K562 (cell line): ENCODE data around the gene RAB3GAP2. TPM values are rescaled to one million over a fixed set of nuclear protein-coding genes. Genes with fewer than 3 reads are reported as not detected.

Experiments used
- ATAC-seq: fragments of 200-7000 bp; cut with Tn5 transposase; 3 replicates; pipeline ENCODE4 v1.9.1; 2020; ENCODE audit warnings: moderate library complexity
- BruUV-seq: library from RNA; stranded (reverse); fragments of 400-500 nt; replicated peaks from 2 replicates; lab custom pipeline; 2021; lab: Mats Ljungman, UMichigan
- CTCF ChIA-PET: fragments of 300-600 bp; formaldehyde crosslinking; extraction: SDS; loops from one replicate; lab custom pipeline; 2021; ENCODE audit warnings: low intra/inter-chr PET ratio; lab: Yijun Ruan, JAX
- POLR2A ChIA-PET: fragments of 300-600, 350-650 bp; sonication (Branson Sonifier 250); formaldehyde crosslinking; extraction: SDS; loops from one replicate; lab custom pipeline; 2021; ENCODE audit warnings: antibody characterized with exemption, inconsistent platforms; lab: Yijun Ruan, JAX
- DNase-seq, 4 experiments: peaks; one replicate each; pipeline versions ENCODE4 v3.0.0 to v3.0.0-alpha.2; 2011 to 2018; ENCODE audit warnings: low spot score in 3 of 4, mixed read lengths in 3 of 4; ENCODE audit errors: extremely low read depth in 1 of 4
- FAIRE-seq: peaks from 2 replicates; lab custom pipeline; 2011; peaks lifted over from hg19 to GRCh38; lab: Jason Lieb, UNC
- H2AFZ ChIP-seq: 2 replicates; pipeline ENCODE4 v1.6.0; 2011; ENCODE audit warnings: low read depth, low read length, control low read depth, inconsistent platforms
- H3K27ac ChIP-seq: fragments of 200-600 bp; 3 replicates; pipeline ENCODE4 v1.8.0; 2011; ENCODE audit warnings: low read depth, mild to moderate bottlenecking, control low read depth, inconsistent platforms, low read length, moderate library complexity, mixed read lengths; ENCODE audit errors: extremely low read depth
- H3K27me3 ChIP-seq, 2 experiments: fragments of 300-600 bp in 1 of 2; 2 replicates in 1 of 2; 3 replicates in 1 of 2; pipeline versions ENCODE4 v1.6.0 to v1.8.0; 2011; ENCODE audit warnings: inconsistent platforms in 2 of 2, low read length in 2 of 2, mild to moderate bottlenecking in 1 of 2, mixed read lengths in 1 of 2, moderate library complexity in 1 of 2; ENCODE audit not compliant: control insufficient read depth in 2 of 2, insufficient read depth in 2 of 2
- H3K36me3 ChIP-seq: fragments of 300-600 bp; 3 replicates; pipeline ENCODE4 v1.8.0; 2011; ENCODE audit warnings: mild to moderate bottlenecking, low read length, inconsistent platforms; ENCODE audit not compliant: control insufficient read depth, insufficient read depth
- H3K4me1 ChIP-seq, 2 experiments: fragments of 200-600 bp in 1 of 2; replicated peaks in 1 of 2; 2 replicates in 1 of 2; 3 replicates in 1 of 2; pipeline versions ENCODE4 v1.5.1 to v1.8.0; 2011; ENCODE audit warnings: inconsistent platforms in 2 of 2, low read length in 2 of 2, mild to moderate bottlenecking in 1 of 2, mixed read lengths in 1 of 2, moderate library complexity in 1 of 2; ENCODE audit not compliant: control insufficient read depth in 2 of 2, insufficient read depth in 2 of 2
- H3K4me2 ChIP-seq: 2 replicates; pipeline ENCODE4 v1.6.1; 2011; ENCODE audit warnings: low read length, control low read depth, inconsistent platforms, mixed read lengths; ENCODE audit not compliant: insufficient read depth
- H3K4me3 ChIP-seq: fragments of 200-600 bp; sonication (generic), shearing (Covaris generic); 2 replicates; pipeline ENCODE4 v1.5.1; 2016; ENCODE audit warnings: control low read depth, inconsistent platforms
- H3K79me2 ChIP-seq: fragments of 200-600 bp; 3 replicates; pipeline ENCODE4 v1.8.0; 2011; ENCODE audit warnings: low read length, inconsistent platforms; ENCODE audit not compliant: control insufficient read depth, insufficient read depth
- H3K9ac ChIP-seq, 2 experiments: 2 replicates each; pipeline versions ENCODE4 v1.6.0 to v1.6.1; 2011; ENCODE audit warnings: low read depth in 2 of 2, low read length in 2 of 2, control low read depth in 1 of 2, inconsistent platforms in 1 of 2, mild to moderate bottlenecking in 1 of 2, mixed read lengths in 1 of 2; ENCODE audit not compliant: insufficient read depth in 1 of 2
- H3K9me1 ChIP-seq: one replicate; pipeline ENCODE4 v1.6.0; 2011; ENCODE audit warnings: inconsistent platforms, mild to moderate bottlenecking, low read length, moderate library complexity; ENCODE audit not compliant: control insufficient read depth, insufficient read depth
- H3K9me3 ChIP-seq: replicated peaks from 2 replicates; pipeline ENCODE4 v1.5.1; 2011; ENCODE audit warnings: low read depth, low read length, inconsistent platforms; ENCODE audit not compliant: control insufficient read depth, insufficient read depth
- H4K20me1 ChIP-seq: replicated peaks from 2 replicates; pipeline ENCODE4 v1.6.1; 2011; ENCODE audit warnings: low read length, inconsistent platforms, mixed read lengths; ENCODE audit not compliant: control insufficient read depth, insufficient read depth
- CREB1 ChIP-seq, 2 experiments: sonication (generic) in 1 of 2; formaldehyde crosslinking in 1 of 2; IDR thresholded peaks; 2 replicates each; pipeline versions ENCODE4 v1.6.1 to v1.8.0; 2012 to 2022; ENCODE audit warnings: inconsistent platforms in 1 of 2, mild to moderate bottlenecking in 1 of 2, missing genetic modification reagents in 1 of 2, moderate library complexity in 1 of 2
- ZNF217 ChIP-seq: sonication (generic); formaldehyde crosslinking; IDR thresholded peaks from 2 replicates; pipeline ENCODE4 v1.8.0; 2022; ENCODE audit warnings: mild to moderate bottlenecking, missing genetic modification reagents
- ZNF639 ChIP-seq, 2 experiments: fragments of 200-800 bp in 1 of 2; sonication (Bioruptor generic) in 1 of 2; sonication (generic) in 1 of 2; formaldehyde crosslinking in 1 of 2; IDR thresholded peaks in 1 of 2; conservative IDR thresholded peaks in 1 of 2; 2 replicates each; pipeline versions ENCODE4 v1.5.0 to v1.6.1; 2016 to 2020; ENCODE audit warnings: missing compliant biosample characterization in 1 of 2, missing genetic modification characterization in 1 of 2, missing genetic modification reagents in 1 of 2
- WGBS: fragments of 100-300 bp; shearing (Covaris generic); methylation state at CpG from one replicate; pipeline ENCODE4 v1.1.6; 2016; ENCODE audit warnings: low coverage, mixed read lengths; ENCODE audit not compliant: insufficient coverage; ENCODE audit errors: missing lambda C conversion rate; 5-methylcytosine and 5-hydroxymethylcytosine counted together
- in situ Hi-C: fragments of 300-500 bp; cut with MboI; formaldehyde crosslinking; loops from 4 replicates; pipeline ENCODE4 v1.15.0; 2018; ENCODE audit warnings: inconsistent platforms, mixed read lengths
- intact Hi-C: fragments of 100-400 bp; cut with micrococcal nuclease; formaldehyde crosslinking; loops from 2 replicates; pipeline ENCODE4 v1.14.2; 2022
- polyA plus RNA-seq, 8 experiments: library from polyadenylated mRNA; depleted of rRNA in 4 of 8; stranded (reverse) in 5 of 8; unstranded in 3 of 8; fragments of >200 nt; fragmentation: Nextera tagmentation in 2 of 8; fragmentation: Illumina TruSeq in 1 of 8; extraction: Ambion mirVana in 2 of 8; extraction: Trizol in 1 of 8; gene quantifications; 2 replicates each; pipeline versions ENCODE4 v1.2.1 to v1.2.3, GENCODE V29; 2011 to 2014; ENCODE audit warnings: inconsistent platforms in 1 of 8, missing spikeins in 1 of 8
- total RNA-seq, 7 experiments: library from RNA; depleted of rRNA in 6 of 7; stranded (reverse); fragments of >200 nt in 6 of 7; fragmentation: Illumina TruSeq in 2 of 7; extraction: Trizol in 2 of 7; gene quantifications; 2 replicates each; pipeline versions ENCODE4 v1.2.1 to v1.2.3, GENCODE V29; 2011 to 2021; ENCODE audit warnings: low replicate concordance in 1 of 7

Gene RAB3GAP2
- total and polyA plus RNA-seq, 9 of the 15 experiments (the other 6 are each of a cell fraction or from before 2014, with no cell fraction given), result 14.1 to 69.1 (median 32.2) TPM

- no peak for DNase-seq
- CTCF ChIA-PET, result no interaction called here
- POLR2A ChIA-PET, result interaction anchor here (0.5 kb wide), 1 partner anchor 9 kb away, joined by 4 read pairs; no protein-coding TSS in a partner anchor
These were observed 135.1 kb downstream of the RAB3GAP2 start for GRCh38 chr1:220137019-220137786.

More at GRCh38 chr1:220137019-220137786, 135.1 kb downstream of the RAB3GAP2 start:
- H2AFZ ChIP-seq, result no peak overlapping the region
- intact Hi-C loops, result no loop called here
- in situ Hi-C loops, result no loop called here
- peaks cover 86% of the 10 kb centered on the region for H3K36me3 ChIP-seq
- H3K27me3 ChIP-seq, result no peaks in the 10 kb centered on the region
- H3K4me3 ChIP-seq, result no peak overlapping the region
- no peaks in the 10 kb centered on the region for H3K79me2 ChIP-seq
- no peak for FAIRE-seq
- no peak overlapping the region for H3K9ac ChIP-seq
- no peaks in the 10 kb centered on the region for H4K20me1 ChIP-seq
- H3K27ac ChIP-seq, result no peak overlapping the region
- no peak overlapping the region for H3K4me2 ChIP-seq
- ATAC-seq, result no peak
- TF ChIP-seq CREB1 (IDR thresholded peaks at IDR 0.05) (no peak), CREB1 (CRISPR knock-in tag; IDR thresholded peaks at IDR 0.05) (no peak), ZNF217 (CRISPR knock-in tag) (no peak), ZNF639 (CRISPR knock-in tag; conservative IDR thresholded peaks at IDR 0.05 in 1 of 2, IDR thresholded peaks at IDR 0.05 in 1 of 2) (no peak)
- TF ChIP-seq, all 486 proteins: peak for 0
- Histone ChIP-seq H3K9me3 (no peaks in the 10 kb centered on the region), H3K4me1 (no peaks in the 10 kb centered on the region), H3K9me1 (no peaks in the 10 kb centered on the region)
- WGBS, result 95% methylated on average over 9 of the region's 9 CpGs
- no TSS peak for BruUV-seq
